Esophagus squamous epithelium (tissue), 5 donors: ENCODE measurements around the gene KPNB1. TPM values are rescaled to one million over a fixed set of nuclear protein-coding genes. Genes with fewer than 3 reads are reported as not detected.

Experiments
- DNase-seq: peaks from one replicate; lab custom pipeline; 2025; lab: John Stamatoyannopoulos, UW
- H3K27ac ChIP-seq, 4 donors: fragments of 200-600 bp; sonication (generic); one replicate each; pipeline ENCODE4 v1.5.1; 2016 to 2019; ENCODE audit warnings: mild to moderate bottlenecking in 1 of 4
- H3K27me3 ChIP-seq, 4 donors: fragments of 200-600 bp; sonication (generic); 1 replicate in 3 of 4; 2 replicates in 1 of 4; pipeline versions ENCODE4 v1.5.1 to v1.6.0; 2017 to 2021; ENCODE audit warnings: antibody characterized with exemption in 1 of 4
- H3K36me3 ChIP-seq, 3 donors: fragments of 200-600 bp; sonication (generic); one replicate each; pipeline ENCODE4 v1.5.1; 2016 to 2019
- H3K4me1 ChIP-seq, 3 donors: fragments of 200-600 bp; sonication (generic); one replicate each; pipeline ENCODE4 v1.5.1; 2017 to 2019
- H3K4me3 ChIP-seq, 4 donors: fragments of 200-600 bp; sonication (generic); 1 replicate in 3 of 4; 2 replicates in 1 of 4; pipeline ENCODE4 v1.5.1; 2016 to 2019; ENCODE audit warnings: mild to moderate bottlenecking in 2 of 4, moderate library complexity in 1 of 4
- H3K9me3 ChIP-seq, 3 donors: fragments of 200-600 bp; sonication (generic); one replicate each; pipeline ENCODE4 v1.5.1; 2016 to 2019
- POLR2A ChIP-seq, 4 donors: fragments of 450-650 bp; IDR thresholded peaks; one replicate each; pipeline ENCODE4 v1.6.1; 2017; ENCODE audit warnings: antibody characterized with exemption in 4 of 4, mild to moderate bottlenecking in 4 of 4, moderate library complexity in 3 of 4
- WGBS, 2 donors: methylation state at CpG; one replicate each; pipeline ENCODE4 v1.1.5; 2018; 5-methylcytosine and 5-hydroxymethylcytosine counted together
- intact Hi-C: fragments of 100-400 bp; cut with DNase I; formaldehyde crosslinking; loops from one replicate; pipeline ENCODE4 v1.15.0; 2022
- total RNA-seq, 4 donors: library from RNA; depleted of rRNA; stranded (reverse); fragments of >200 nt; gene quantifications; one replicate each; pipeline ENCODE4 v1.1.0, GENCODE V29; 2016
- TF ChIP-seq, protein P1 (sequence below), 6 experiments: fragments of 450-650 bp in 4 of 6; fragments of 200-600 bp in 2 of 6; sonication (generic) in 2 of 6; IDR thresholded peaks; one replicate each; pipeline ENCODE4 v1.5.1; 2016 to 2019; ENCODE audit warnings: antibody characterized with exemption in 6 of 6, mild to moderate bottlenecking in 4 of 6, moderate library complexity in 4 of 6
- donor health status: DM: yes; HTN: yes; CAD: no.

KPNB1 gene
- total RNA-seq, 4 donors from 2014 or later, result 148 to 233 (median 186) TPM

DNA sequence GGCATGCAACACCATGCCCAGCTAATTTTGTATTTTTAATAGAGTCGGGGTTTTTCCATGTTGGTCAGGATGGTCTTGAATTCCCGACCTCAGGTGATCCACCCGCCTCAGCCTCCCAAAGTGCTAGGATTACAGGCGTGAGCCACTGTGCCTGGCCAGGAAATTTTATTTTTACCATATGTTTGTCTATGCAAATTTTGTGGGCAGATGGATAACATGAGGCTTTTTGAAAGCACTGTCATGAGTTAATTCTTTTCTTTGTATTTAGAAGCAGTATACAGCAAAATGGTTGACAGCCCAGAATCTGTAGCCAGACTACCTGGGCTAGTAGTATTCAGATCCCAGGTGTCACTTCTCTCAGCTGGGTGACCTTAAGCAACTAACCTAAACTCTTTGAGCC lies 8.5 kb upstream of the KPNB1 start:
- DNase-seq, result no peak

DNA sequence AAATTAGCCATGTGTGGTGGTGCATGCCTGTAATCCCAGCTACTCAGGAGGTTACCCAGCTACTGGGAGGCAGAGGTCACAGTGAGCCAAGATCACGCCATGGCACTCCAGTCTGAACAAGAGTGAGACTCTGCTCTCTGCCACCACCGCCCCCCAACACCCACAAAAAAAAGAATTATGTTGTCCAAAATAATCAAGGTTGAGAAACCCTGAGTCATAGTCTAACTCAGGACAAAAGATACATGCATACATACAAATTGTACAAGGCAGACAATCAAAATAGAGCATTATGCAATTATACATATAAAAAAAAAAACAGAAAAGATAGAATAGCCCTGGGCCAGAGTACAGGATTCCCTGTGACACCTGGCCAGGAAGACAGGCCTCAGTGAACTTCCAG lies 6.6 kb upstream of the KPNB1 start:
- Histone ChIP-seq H3K27ac (no peak overlapping the region), H3K9me3 (no peaks in the 10 kb centered on the region), H3K4me3 (no peak overlapping the region), H3K4me1 (peaks cover 0 to 10% (median under 1%) of the 10 kb centered on the region in 3 donors), H3K27me3 (no peaks in the 10 kb centered on the region), H3K36me3 (peaks cover 0 to under 1% (median 0%) of the 10 kb centered on the region in 3 donors)
- 36 to 75% methylated on average over 2 of the region's 2 CpGs for WGBS, 2 donors
- TF ChIP-seq, protein P1, sequence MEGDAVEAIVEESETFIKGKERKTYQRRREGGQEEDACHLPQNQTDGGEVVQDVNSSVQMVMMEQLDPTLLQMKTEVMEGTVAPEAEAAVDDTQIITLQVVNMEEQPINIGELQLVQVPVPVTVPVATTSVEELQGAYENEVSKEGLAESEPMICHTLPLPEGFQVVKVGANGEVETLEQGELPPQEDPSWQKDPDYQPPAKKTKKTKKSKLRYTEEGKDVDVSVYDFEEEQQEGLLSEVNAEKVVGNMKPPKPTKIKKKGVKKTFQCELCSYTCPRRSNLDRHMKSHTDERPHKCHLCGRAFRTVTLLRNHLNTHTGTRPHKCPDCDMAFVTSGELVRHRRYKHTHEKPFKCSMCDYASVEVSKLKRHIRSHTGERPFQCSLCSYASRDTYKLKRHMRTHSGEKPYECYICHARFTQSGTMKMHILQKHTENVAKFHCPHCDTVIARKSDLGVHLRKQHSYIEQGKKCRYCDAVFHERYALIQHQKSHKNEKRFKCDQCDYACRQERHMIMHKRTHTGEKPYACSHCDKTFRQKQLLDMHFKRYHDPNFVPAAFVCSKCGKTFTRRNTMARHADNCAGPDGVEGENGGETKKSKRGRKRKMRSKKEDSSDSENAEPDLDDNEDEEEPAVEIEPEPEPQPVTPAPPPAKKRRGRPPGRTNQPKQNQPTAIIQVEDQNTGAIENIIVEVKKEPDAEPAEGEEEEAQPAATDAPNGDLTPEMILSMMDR (IDR thresholded peaks at IDR 0.05), result no peak
- TF ChIP-seq POLR2A (IDR thresholded peaks at IDR 0.05), result no peak
- DNase-seq, result no peak
- intact Hi-C loops, result no loop called here

More for the DNA sequence above, 8.5 kb upstream of the KPNB1 start:
- intact Hi-C loops, result no loop called here
- Histone ChIP-seq H3K4me3 (no peak overlapping the region), H3K27me3 (no peaks in the 10 kb centered on the region), H3K36me3 (peaks cover 0 to 5% (median 0%) of the 10 kb centered on the region in 3 donors), H3K27ac (no peak overlapping the region), H3K9me3 (no peaks in the 10 kb centered on the region), H3K4me1 (no peaks in the 10 kb centered on the region)
- TF ChIP-seq POLR2A (IDR thresholded peaks at IDR 0.05), result no peak
- TF ChIP-seq, protein P1 (IDR thresholded peaks at IDR 0.05), result no peak
- WGBS, 2 donors, result 75 to 87% methylated on average over 4 of the region's 4 CpGs

GRCh38 chr17:47644324-47644723 lies 5.4 kb upstream of the KPNB1 start:
- intact Hi-C loops, result no loop called here
- H3K9me3 ChIP-seq, result no peaks in the 10 kb centered on the region
- peaks cover 8 to 20% (median 9%) of the 10 kb centered on the region in 3 donors for H3K4me1 ChIP-seq
- no peak for TF ChIP-seq POLR2A (IDR thresholded peaks at IDR 0.05)
- TF ChIP-seq, protein P1 (IDR thresholded peaks at IDR 0.05), result no peak
- no peak overlapping the region for H3K27ac ChIP-seq
- no peaks in the 10 kb centered on the region for H3K27me3 ChIP-seq
- DNase-seq, result no peak
- WGBS, 2 donors, result 78 to 81% methylated on average over 3 to 5 of the region's 5 CpGs
- H3K4me3 ChIP-seq, result no peak overlapping the region
- no peaks in the 10 kb centered on the region for H3K36me3 ChIP-seq

GRCh38 chr17:47649972-47650524 lies 329 bp downstream of the KPNB1 start:
- H3K27ac ChIP-seq, result peak overlapping the region; percentile 96 to 99 (median 98)
- H3K36me3 ChIP-seq, result peaks cover 7 to 35% (median 30%) of the 10 kb centered on the region in 3 donors
- intact Hi-C loops, result no loop called here
- WGBS, 2 donors, result 0% methylated on average over 18 of the region's 48 CpGs; no CpG with 5 or more reads in 1 of the 2 donors
- H3K27me3 ChIP-seq, result no peaks in the 10 kb centered on the region
- DNase-seq, result no peak
- no peaks in the 10 kb centered on the region for H3K9me3 ChIP-seq
- TF ChIP-seq, protein P1 (IDR thresholded peaks at IDR 0.05), result no peak
- peak in 1 of 4 donors; percentile 38 for TF ChIP-seq POLR2A (IDR thresholded peaks at IDR 0.05)
- peak overlapping the region; percentile 91 to 97 (median 92) for H3K4me3 ChIP-seq
- peaks cover 8 to 64% (median 24%) of the 10 kb centered on the region in 3 donors for H3K4me1 ChIP-seq
